ENCODE measurements around the gene DNAJC18. TPM values are rescaled to one million over a fixed set of nuclear protein-coding genes. Genes with fewer than 3 reads are reported as not detected.
"Not testable (repeated sequence)": the region's sequence is repeated elsewhere in the genome, so short reads cannot be mapped to it uniquely, and the experiment has no call there.

DNAJC18 gene
- total and polyA plus RNA-seq, 7 experiments from 2014 or later: 2.2 to 9.7 (median 4.9) TPM

- POLR2A ChIA-PET: interaction anchor here (0.6 to 7.2 kb wide), 19 partner anchors 11 to 938 kb away, joined by 3 to 83 read pairs (median 7); partner anchors contain the start of genes DNAJC18, ETF1, PAIP2 and SMIM33
- peak overlapping the region; percentile 87 for H3K4me3 ChIP-seq (ENCODE audit: low read length)
- H3K27ac ChIP-seq (ENCODE audit: low read depth, low read length): peak overlapping the region; percentile 80
- CTCF ChIA-PET: interaction anchor here (0.6 to 4.0 kb wide), 13 partner anchors 8 to 1786 kb away, joined by 3 to 26 read pairs (median 4); partner anchors contain the start of genes DNAJC18 and SMIM33
- peak in 2 of 9 donors; percentile 34 to 41 for DNase-seq
- H3K36me3 ChIP-seq (ENCODE audit: control insufficient read depth in 2 of 3, insufficient read depth in 3 of 3, low read length in 3 of 3): peaks cover 4 to 32% (median 13%) of the 10 kb centered on the region in 3 experiments
- Mint-ChIP-seq H3K27me3 (no peaks in the 10 kb centered on the region), H3K27ac (peak overlapping the region; percentile 94 to 99 (median 96)), H3K36me3 (peaks cover 0 to 26% (median 16%) of the 10 kb centered on the region in 5 donors), H3K4me1 (peaks cover 26 to 50% (median 40%) of the 10 kb centered on the region in 7 donors), H3K9me3 (no peaks in the 10 kb centered on the region), H3K4me3 (peak overlapping the region; percentile 86 to 99 (median 94))
- intact Hi-C loops (cut with micrococcal nuclease): loop anchor here (1.0 to 2.0 kb wide), 10 partner anchors 7 to 938 kb away; partner anchors contain the start of genes DNAJC18 (in 2 of the 2), ETF1 (in 1 of the 2) and UBE2D2 (in 1 of the 2)
- no peaks in the 10 kb centered on the region for H3K9me3 ChIP-seq (ENCODE audit: control insufficient read depth in 2 of 3, low read length in 3 of 3)
- H3K4me1 ChIP-seq (ENCODE audit: control insufficient read depth in 2 of 2, insufficient read depth in 2 of 2, low read length in 2 of 2): peaks cover 21 to 32% of the 10 kb centered on the region in 2 donors
- ATAC-seq: peak; percentile 36
- H3K27me3 ChIP-seq (ENCODE audit: control insufficient read depth in 2 of 2, insufficient read depth in 2 of 2, low read length in 2 of 2): no peaks in the 10 kb centered on the region
These were observed 42.3 kb upstream of the DNAJC18 start for GRCh38 chr5:139481580-139482049.

GRCh38 chr5:139481122-139481533 is 41.8 kb upstream of the DNAJC18 start:
- no peaks in the 10 kb centered on the region for H3K9me3 Mint-ChIP-seq
- DNase-seq (peak in 2 of 9 donors; percentile 18 to 40), ATAC-seq (peak; percentile 21)
- peak overlapping the region; percentile 80 for H3K27ac ChIP-seq (ENCODE audit: low read depth, low read length)
- peaks cover 26 to 54% (median 44%) of the 10 kb centered on the region in 7 donors for H3K4me1 Mint-ChIP-seq
- peaks cover 4 to 37% (median 15%) of the 10 kb centered on the region in 3 experiments for H3K36me3 ChIP-seq (ENCODE audit: control insufficient read depth in 2 of 3, insufficient read depth in 3 of 3, low read length in 3 of 3)
- H3K27ac Mint-ChIP-seq: peak overlapping the region; percentile 94 to 99 (median 96)
- POLR2A ChIA-PET: interaction anchor here (1.4 to 7.2 kb wide), 15 partner anchors 10 to 139 kb away, joined by 5 to 83 read pairs (median 8); partner anchors contain the start of genes DNAJC18, PAIP2, SMIM33 and UBE2D2
- no peaks in the 10 kb centered on the region for H3K27me3 ChIP-seq (ENCODE audit: control insufficient read depth in 2 of 2, insufficient read depth in 2 of 2, low read length in 2 of 2)
- peaks cover 23 to 33% of the 10 kb centered on the region in 2 donors for H3K4me1 ChIP-seq (ENCODE audit: control insufficient read depth in 2 of 2, insufficient read depth in 2 of 2, low read length in 2 of 2)
- peaks cover 0 to 26% (median 16%) of the 10 kb centered on the region in 5 donors for H3K36me3 Mint-ChIP-seq
- H3K9me3 ChIP-seq (ENCODE audit: control insufficient read depth in 2 of 3, low read length in 3 of 3): no peaks in the 10 kb centered on the region
- H3K4me3 ChIP-seq (ENCODE audit: low read length): peak overlapping the region; percentile 87
- H3K27me3 Mint-ChIP-seq: no peaks in the 10 kb centered on the region
- CTCF ChIA-PET: interaction anchor here (1.0 to 4.0 kb wide), 6 partner anchors 10 to 64 kb away, joined by 3 to 26 read pairs (median 6); partner anchors contain the start of gene SMIM33
- intact Hi-C loops (cut with micrococcal nuclease): loop anchor here in 1 of 2 donors (1.0 kb wide), 1 partner anchor 12 kb away; no protein-coding TSS in a partner anchor
- H3K4me3 Mint-ChIP-seq: peak overlapping the region; percentile 86 to 99 (median 94)

GRCh38 chr5:139479729-139480128 is 40.4 kb upstream of the DNAJC18 start:
- Histone ChIP-seq H3K27ac (ENCODE audit: low read depth, low read length) (peak overlapping the region; percentile 49), H3K36me3 (ENCODE audit: control insufficient read depth in 2 of 3, insufficient read depth in 3 of 3, low read length in 3 of 3) (peaks cover 4 to 42% (median 17%) of the 10 kb centered on the region in 3 experiments), H3K4me1 (ENCODE audit: control insufficient read depth in 2 of 2, insufficient read depth in 2 of 2, low read length in 2 of 2) (peaks cover 37 to 47% of the 10 kb centered on the region in 2 donors)
- H3K27me3 Mint-ChIP-seq; intact Hi-C loops (cut with micrococcal nuclease); H3K27me3 ChIP-seq (ENCODE audit: control insufficient read depth in 2 of 2, insufficient read depth in 2 of 2, low read length in 2 of 2); H3K9me3 Mint-ChIP-seq; DNase-seq; H3K9me3 ChIP-seq (ENCODE audit: control insufficient read depth in 2 of 3, low read length in 3 of 3); ATAC-seq; H3K4me3 ChIP-seq (ENCODE audit: low read length): not testable (repeated sequence)
- POLR2A ChIA-PET: interaction anchor here (0.7 to 7.2 kb wide), 5 partner anchors 9 to 55 kb away, joined by 3 to 83 read pairs (median 54); partner anchors contain the start of genes DNAJC18 and SMIM33
- peaks cover 39 to 68% (median 57%) of the 10 kb centered on the region in 7 donors for H3K4me1 Mint-ChIP-seq
- H3K4me3 Mint-ChIP-seq: peak overlapping the region in 2 of 10 donors; percentile 56 to 69
- H3K27ac Mint-ChIP-seq: peak overlapping the region in 3 of 9 donors; percentile 20 to 95 (median 83)
- H3K36me3 Mint-ChIP-seq: peaks cover 3 to 37% (median 28%) of the 10 kb centered on the region in 5 donors
- CTCF ChIA-PET: interaction anchor here (1.3 to 4.0 kb wide), 2 partner anchors 33 to 57 kb away, joined by 3 to 26 read pairs; no protein-coding TSS in a partner anchor

GRCh38 chr5:139478657-139479423 is 39.5 kb upstream of the DNAJC18 start:
- peak overlapping the region; percentile 21 to 94 (median 83) for H3K27ac Mint-ChIP-seq
- ChIA-PET POLR2A (interaction anchor here (0.6 to 7.2 kb wide), 9 partner anchors 8 to 457 kb away, joined by 3 to 83 read pairs (median 4); partner anchors contain the start of genes DNAJC18 and SMIM33), CTCF (interaction anchor here (0.7 to 1.3 kb wide), 2 partner anchors 9 to 56 kb away, joined by 3 read pairs; no protein-coding TSS in a partner anchor)
- H3K4me3 Mint-ChIP-seq: peak overlapping the region; percentile 53 to 80 (median 62)
- Histone ChIP-seq H3K4me1 (ENCODE audit: control insufficient read depth in 2 of 2, insufficient read depth in 2 of 2, low read length in 2 of 2) (peaks cover 38 to 56% of the 10 kb centered on the region in 2 donors), H3K27ac (ENCODE audit: low read depth, low read length) (peak overlapping the region; percentile 49), H3K36me3 (ENCODE audit: control insufficient read depth in 2 of 3, insufficient read depth in 3 of 3, low read length in 3 of 3) (peaks cover 4 to 42% (median 17%) of the 10 kb centered on the region in 3 experiments)
- H3K4me1 Mint-ChIP-seq: peaks cover 41 to 77% (median 64%) of the 10 kb centered on the region in 7 donors
- intact Hi-C loops (cut with micrococcal nuclease); H3K27me3 Mint-ChIP-seq; H3K4me3 ChIP-seq (ENCODE audit: low read length); DNase-seq; ATAC-seq; H3K9me3 ChIP-seq (ENCODE audit: control insufficient read depth in 2 of 3, low read length in 3 of 3); H3K27me3 ChIP-seq (ENCODE audit: control insufficient read depth in 2 of 2, insufficient read depth in 2 of 2, low read length in 2 of 2); H3K9me3 Mint-ChIP-seq: not testable (repeated sequence)
- H3K36me3 Mint-ChIP-seq: peaks cover 3 to 38% (median 28%) of the 10 kb centered on the region in 5 donors

GRCh38 chr5:139475865-139476617 is 36.7 kb upstream of the DNAJC18 start:
- peaks cover 36 to 76% of the 10 kb centered on the region in 2 donors for H3K4me1 ChIP-seq (ENCODE audit: control insufficient read depth in 2 of 2, insufficient read depth in 2 of 2, low read length in 2 of 2)
- POLR2A ChIA-PET: interaction anchor here (0.6 to 4.7 kb wide), 8 partner anchors 14 to 41 kb away, joined by 4 to 36 read pairs (median 4); partner anchors contain the start of gene ECSCR

More at GRCh38 chr5:139475865-139476617, 36.7 kb upstream of the DNAJC18 start:
- Mint-ChIP-seq H3K27me3 (no peaks in the 10 kb centered on the region), H3K36me3 (peaks cover 3 to 37% (median 28%) of the 10 kb centered on the region in 5 donors), H3K4me3 (peak overlapping the region in 9 of 10 donors; percentile 25 to 97 (median 69)), H3K4me1 (peaks cover 59 to 92% (median 80%) of the 10 kb centered on the region in 7 donors), H3K27ac (peak overlapping the region; percentile 23 to 98 (median 88)), H3K9me3 (no peaks in the 10 kb centered on the region)
- intact Hi-C loops (cut with micrococcal nuclease): loop anchor here in 1 of 2 donors (1.0 to 2.0 kb wide), 2 partner anchors 37 to 53 kb away; partner anchors contain the start of gene DNAJC18
- Histone ChIP-seq H3K27me3 (ENCODE audit: control insufficient read depth in 2 of 2, insufficient read depth in 2 of 2, low read length in 2 of 2) (no peaks in the 10 kb centered on the region), H3K36me3 (ENCODE audit: control insufficient read depth in 2 of 3, insufficient read depth in 3 of 3, low read length in 3 of 3) (peaks cover 4 to 41% (median 17%) of the 10 kb centered on the region in 3 experiments), H3K9me3 (ENCODE audit: control insufficient read depth in 2 of 3, low read length in 3 of 3) (no peaks in the 10 kb centered on the region), H3K27ac (ENCODE audit: low read depth, low read length) (peak overlapping the region; percentile 64), H3K4me3 (ENCODE audit: low read length) (no peak overlapping the region)
- DNase-seq (no peak), ATAC-seq (no peak)
- CTCF ChIA-PET: interaction anchor here (1.1 to 2.1 kb wide), 3 partner anchors 34 to 53 kb away, joined by 3 to 7 read pairs (median 4); no protein-coding TSS in a partner anchor
